ENCODE measurements around the gene PAOX.

Gene PAOX

DNA sequence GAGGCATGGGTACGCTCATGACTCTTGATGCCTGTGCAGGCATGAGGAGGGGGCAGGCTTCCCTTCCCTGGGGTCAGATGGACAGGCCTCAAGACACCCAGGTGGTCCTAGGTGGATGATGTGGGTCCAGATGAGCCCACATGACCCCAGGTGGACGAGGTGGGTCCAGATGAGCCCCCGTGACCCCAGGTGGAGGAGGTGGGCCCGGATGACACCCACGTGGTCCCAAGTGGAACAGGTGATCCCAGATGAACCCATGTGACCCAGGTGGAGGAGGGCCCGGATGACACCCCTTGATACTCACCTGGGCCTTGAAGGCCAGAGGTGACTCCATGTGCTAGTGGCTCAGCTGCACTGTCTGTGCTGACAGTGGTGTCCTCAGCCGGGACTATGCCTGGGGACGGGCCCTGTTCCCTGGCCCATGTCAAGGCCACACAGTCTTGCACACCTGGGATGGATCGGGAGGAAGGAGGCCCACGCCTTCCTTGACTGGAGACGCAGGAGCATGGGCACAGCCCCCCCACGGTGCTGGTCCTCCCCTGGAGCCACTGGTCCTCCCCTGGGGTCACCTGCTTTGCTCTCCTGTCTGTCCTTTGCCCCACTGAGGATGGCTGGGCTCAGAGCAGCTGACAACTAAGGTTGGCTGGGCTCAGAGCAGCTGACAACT lies 28.6 kb upstream of the PAOX start:
- no peak for DNase-seq

DNA sequence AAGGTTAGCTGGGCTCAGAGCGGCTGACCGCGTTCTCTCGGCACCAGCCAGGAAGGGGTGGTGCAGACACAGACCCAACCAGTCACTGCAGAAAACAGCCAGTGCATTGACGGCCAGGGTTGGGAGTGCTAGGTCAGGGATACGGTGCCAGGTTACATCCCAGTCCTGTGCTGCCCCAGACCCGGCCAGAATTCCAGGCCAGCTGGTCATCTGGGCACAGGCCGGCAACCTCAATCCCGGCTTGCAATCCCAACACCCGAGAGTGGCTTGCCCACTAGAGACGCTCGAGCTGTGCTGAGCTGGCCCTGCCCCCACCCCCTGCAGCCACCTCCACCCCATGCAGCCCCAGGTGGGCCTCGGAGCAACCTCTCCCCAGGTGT lies 28.1 kb upstream of the PAOX start:
- no peak for DNase-seq

DNA sequence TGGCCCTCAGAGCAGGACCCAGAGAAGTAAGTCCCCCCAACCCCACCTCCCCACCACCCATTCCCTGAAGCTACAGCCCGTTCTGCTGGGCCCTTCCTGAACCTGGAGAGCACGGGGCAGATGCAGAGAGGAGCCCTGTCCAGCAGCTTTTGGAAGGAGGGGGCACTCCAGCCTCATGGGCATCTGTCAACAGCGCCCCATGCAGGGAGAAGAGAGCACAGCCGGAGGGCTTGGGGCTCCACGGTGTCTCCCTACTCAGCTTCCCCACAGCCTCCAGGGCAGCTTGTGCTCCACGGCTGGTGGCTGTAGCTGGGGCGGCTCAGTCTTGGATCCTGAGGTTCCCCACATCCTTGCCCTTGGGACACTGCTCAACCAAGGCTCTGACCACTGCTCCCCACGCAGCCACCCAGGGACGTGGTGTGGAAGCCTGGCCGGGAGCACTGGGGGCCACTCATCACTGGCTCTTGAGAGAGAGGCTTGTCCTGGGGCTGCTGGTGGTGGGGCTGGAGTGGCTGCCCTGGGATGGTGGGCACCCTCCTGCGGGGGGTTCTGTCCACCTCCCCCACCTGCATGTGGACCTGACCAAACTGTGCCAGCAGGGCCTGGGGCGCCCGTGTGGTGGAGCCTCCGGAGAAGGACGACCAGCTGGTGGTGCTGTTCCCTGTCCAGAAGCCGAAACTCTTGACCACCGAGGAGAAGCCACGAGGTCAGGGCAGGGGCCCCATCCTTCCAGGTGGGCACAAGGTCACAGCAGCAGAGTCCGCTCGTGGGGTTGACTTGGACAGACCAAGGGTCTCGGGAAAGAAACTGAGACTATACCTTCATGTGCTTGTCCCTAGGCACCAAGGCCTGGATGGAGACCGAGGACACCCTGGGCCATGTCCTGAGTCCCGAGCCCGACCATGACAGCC lies 27.4 kb upstream of the PAOX start:
- DNase-seq: no peak

DNA sequence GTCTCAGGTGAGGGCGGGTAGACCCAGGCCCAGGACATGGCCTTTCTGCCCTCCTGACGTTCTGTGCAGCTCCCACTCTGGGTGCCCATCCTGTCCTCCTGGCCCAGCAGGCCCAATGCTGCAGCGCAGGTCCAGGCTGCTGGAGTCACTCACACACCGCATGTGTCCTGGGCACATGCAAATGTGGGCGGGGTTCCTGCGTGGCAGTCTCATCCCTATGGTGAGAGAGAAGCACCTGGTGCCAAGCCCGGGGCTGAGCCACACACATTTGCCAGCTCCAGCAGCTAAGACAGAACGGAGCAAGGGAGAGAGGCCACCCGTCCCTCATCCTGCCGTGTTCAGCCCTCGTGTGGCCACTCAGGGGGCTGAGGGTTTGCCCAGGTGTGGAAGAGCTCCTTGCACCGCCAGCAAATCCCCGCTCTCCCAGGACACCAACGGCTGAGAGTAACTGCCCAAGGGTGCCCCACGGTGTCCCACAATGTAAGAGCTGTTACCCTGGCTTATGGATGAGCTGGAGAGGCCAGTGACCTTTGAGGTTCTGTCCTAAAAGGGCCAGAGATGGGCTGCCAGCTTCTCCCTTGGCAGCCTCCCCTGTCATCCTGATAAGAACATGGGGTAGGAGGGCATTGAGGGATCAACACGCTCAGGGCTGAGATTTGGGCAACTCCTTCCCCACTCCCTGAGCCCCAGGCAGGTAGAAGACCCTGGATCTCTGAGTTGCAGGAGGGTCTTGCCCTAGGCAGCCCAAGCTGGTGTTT lies 25.7 kb upstream of the PAOX start:
- DNase-seq: no peak

DNA sequence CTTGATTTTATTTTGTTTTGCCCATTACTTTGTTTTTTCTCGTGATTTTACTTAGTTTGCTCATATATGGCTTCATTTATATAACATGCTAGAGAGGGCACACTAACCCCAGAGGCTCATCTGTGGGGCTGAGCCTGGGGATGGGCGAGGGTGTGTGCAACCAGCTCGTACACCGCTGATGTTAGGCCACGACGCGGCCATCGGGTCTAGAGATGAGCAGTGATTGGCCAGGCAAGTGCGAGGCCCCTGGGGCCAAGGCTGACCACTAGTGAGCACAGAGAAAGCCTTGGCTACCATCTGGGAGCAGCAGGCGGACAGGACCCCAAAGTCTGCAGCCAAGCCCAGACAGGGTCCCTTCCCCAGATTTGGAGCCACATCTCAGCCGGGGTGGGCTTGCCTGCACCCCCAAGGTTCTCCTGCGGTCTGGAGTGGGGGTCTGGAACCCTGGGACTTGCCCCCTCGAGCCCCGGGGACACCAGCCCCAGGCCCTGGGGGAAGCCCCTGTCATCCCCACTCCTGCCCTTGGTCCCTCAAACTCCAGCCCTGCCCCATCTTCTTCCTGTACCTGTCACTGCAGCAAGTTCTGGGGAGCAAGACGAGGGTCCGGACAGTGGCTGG lies 25.0 kb upstream of the PAOX start:
- DNase-seq: no peak

DNA sequence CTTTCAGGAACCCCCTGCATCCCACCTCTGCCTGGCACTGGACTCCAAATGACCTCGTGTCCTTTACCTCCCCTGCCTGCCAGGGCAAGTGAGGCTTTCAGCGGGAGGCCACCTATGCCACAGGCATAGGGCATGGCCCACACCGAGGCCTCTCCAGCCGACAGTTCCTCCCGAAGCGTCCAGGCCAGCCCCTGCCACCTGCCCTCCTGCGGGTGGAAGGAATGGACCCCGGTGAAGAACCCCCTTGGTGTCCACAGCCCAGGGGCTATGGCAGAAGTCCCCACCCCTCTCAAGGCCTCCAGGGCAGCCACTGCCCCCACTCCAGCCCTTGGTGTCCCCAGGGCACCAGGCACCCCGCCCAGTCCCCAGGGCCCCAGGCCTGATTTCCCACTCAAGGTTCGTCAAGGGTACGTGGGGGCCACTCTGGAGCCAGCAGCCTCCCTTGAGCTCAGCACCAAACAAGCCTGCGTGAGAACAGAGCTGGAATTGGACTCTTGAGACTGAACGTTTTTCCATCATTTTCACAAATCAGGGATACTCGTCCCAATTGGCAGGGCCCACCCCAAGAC lies 24.3 kb upstream of the PAOX start:
- no peak for DNase-seq

DNA sequence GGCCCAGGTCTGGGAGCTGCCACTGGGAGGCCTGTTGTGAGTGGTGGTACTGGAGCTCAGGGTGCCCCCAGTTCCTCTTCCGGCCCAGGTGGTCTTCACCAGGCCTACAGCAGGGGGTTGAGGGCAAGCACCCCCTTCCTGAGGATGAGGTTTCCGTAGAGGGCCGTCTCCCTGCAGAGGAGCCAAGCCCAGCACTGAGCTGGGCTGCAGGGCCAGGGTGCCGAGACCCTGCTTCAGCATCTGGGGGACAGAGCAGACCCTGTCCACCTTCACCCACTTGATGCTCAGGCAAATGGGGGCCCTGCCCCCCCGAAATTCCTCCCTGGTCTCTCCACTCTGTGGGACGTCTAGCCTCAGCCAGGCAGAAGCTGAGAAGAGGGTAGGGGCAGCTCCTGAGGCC lies 23.8 kb upstream of the PAOX start:
- DNase-seq: no peak

DNA sequence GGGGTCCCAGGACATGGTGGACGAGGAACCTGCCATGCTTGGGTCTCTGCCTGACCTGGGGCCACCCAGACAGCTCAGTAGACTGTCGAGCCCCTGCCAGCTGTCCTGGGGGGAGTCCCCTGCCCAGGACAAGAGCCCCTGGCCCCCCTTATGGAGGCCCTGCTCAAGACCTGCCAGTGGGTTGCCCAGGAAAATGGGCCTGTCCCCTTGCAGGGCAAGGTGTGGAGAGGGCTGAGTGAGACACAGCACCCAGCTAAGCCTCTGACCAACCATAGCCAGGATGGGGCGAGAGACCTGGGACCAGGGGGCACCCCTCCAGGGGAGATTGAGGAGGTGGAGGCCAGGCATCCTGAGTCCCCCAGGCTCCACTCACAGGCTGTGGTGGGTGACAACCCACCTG lies 23.1 kb upstream of the PAOX start:
- DNase-seq: no peak

DNA sequence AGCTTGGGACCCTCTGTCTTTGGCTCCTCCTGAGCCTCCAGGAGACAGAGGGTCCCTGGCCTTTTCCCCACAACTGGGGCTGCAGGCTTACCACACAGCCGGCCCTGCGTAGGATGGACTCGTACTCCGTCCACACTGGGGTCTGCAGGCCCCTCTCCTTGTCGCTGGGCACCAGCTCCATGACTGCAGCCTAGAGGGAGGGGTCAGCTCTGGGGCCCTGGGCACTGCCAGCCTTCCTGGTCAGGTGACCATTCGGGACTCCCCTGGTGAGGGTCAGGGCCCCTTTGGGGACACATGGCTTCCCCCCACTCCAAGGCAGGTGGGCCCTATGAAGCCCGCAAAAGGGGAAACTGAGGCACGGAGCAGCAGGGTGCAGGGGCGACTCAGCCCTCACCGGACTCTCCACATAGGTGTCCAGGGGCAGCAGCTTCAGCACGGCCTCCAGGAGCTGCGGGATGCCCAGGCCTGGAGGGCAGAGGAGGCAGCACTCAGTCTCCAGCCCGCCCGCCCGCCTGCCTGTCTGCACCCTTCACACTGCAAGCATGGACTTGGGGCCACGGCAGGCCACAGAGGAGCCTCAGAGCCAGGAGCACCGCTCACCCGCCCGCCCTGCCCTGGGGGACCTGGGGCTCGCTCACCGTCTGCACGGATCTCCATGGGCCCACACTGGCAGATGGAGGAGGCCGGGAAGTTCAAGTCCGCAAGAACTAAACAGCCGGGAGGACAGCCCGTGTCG lies 22.3 kb upstream of the PAOX start:
- DNase-seq: no peak

DNA sequence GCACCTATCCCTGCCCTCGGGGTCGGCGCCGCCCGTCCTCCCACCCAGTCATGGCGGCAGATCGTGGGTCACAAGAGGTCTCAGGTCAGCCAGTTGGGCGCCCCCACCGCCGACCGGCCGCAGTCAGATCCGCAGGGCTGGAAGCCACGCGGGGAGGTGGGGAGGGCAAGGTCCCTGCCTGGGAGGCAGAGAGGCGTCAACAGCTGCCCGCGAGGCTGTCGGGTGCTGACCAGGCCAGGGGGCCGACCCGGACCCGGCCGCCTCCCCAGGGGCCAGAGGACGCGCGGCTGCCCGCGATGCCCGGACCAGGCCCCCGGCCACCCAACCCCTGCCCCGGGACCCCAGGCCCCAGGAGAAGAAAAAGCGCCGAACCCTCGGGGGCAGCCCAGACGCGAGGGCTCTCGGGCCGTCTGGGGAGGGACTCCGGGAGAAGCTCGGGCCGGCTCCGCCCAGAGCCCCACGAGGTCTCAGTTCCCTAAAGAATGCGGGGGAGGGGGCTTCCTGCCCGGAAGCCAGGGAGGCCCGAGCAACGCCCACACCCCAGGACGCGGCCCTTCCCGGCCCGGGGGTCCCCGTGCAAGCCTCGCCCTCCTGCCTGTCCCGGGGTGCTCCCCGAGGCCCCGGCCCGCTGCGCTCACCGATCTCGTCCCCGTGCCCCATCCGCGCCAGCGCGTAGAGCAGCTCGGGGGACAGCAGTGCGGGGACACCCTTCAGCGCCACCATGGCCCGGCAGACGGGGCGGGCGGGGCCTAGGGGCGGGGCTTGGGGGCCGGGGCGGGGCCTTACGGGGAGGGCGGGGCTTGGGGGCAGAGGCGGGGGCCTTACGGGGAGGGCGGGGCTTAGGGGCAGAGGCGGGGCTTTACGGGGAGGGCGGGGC lies 21.5 kb upstream of the PAOX start, which contains the start of gene FUOM:
TSS of gene FUOM (minus strand) at position 735 of the 877 bp plus-strand sequence. CDS start at position 723, 12 bp downstream.
- DNase-seq: peak; percentile 90

DNA sequence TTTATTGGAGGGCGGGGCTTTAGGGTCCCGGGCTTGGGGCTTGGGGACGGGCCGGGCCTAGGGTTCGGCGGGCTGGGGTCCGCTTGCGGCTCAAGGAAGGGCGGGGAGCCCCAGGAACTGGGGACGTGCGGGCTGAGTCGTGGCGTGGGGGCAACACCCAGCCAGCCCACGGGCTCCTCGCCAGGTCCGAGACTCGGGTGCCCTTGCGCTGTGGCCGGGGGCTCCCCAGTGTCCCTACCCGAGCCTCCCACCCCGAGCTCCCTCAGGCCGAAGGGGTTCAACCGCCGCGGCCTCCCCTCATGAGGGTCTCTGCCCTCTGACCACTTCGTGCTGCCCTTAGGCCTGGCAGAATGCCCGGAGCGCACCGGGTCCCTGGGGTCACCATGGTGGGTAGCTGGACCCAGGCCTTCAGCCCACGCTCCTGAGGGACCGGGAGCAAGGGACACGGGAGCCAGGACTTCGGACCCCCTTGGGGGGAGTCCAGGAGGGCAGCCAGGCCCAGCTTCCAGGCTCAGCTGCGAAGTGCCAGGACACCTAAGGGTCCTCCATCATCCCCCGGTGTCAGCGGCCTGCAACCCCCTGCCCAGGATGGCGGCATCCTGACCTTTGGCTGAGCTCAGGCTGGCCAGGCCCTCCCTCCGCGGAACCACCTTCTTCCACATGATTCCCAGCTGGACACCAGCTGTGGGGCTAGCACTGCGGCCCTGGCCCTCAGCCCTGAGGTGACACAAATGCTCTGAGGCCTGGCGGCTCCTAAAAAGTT lies 20.7 kb upstream of the PAOX start:
- DNase-seq: no peak

DNA sequence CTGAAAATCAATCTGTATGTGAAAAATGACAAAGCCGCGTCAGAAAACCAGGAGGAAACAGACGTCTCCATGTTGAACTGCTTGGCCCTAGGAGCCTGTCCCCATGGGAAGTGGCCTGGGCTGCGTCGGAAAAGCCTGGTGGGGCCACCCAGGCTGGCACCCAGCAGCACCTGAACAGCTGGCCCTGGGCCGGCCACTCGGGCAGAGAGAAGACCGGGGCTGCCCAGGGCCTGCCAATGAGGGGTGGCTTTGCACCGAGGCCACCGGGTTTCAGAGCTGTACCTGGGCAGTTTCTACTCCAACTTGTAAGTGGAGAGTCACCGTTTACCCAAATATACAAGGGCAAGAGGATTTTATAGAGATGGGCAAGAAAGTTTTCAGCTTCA lies 20.1 kb upstream of the PAOX start:
- no peak for DNase-seq

DNA sequence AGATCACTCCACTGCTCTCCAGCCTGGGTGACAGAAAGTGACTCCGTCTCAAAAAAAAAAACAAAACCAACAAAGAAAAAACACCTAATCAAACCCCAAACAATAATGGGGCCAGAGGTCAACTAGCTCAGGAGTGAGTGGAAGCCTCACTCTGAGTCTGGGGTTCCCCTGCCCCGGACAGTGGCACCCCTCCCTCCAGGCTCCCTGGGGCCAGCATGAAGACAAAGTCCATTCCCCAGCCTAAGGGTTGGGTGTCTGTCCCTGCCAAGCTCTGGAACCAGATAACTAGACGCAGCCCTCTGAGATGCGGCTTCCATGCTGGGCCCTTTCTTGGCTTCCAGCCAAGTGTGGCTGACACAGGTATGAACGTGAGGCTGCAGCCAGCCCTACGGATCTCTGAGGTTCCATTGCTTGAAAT lies 19.5 kb upstream of the PAOX start:
- no peak for DNase-seq

DNA sequence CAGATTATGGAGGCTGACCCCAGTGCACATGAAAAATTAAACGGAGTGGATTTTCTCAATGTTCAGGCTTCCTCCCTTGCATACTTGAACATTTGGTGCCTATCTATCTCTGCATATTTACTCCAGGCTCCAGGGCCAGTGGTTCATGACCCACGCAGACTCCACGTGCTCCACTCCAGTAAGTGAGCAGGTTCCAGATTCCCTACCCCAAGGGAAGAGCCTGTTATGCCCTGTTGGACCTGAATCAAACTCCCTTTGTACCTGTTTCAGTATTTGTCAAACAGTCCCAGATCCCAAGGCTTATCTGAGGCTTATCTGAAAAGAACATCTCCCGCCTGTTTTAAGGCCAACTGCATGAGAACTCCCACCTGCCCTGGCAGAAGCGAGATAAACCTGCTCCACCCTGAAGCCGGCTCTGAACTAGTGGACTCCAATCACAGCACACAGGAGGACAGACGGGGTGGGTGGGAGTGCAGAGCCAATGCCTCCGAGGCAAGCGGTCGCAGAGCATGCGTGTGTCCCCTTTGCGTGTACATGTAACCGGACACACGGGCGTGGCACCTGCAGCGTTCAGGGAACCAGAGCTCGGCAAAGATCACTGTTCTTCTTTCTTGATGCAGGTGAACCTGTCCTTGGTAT lies 19.0 kb upstream of the PAOX start:
- no peak for DNase-seq

DNA sequence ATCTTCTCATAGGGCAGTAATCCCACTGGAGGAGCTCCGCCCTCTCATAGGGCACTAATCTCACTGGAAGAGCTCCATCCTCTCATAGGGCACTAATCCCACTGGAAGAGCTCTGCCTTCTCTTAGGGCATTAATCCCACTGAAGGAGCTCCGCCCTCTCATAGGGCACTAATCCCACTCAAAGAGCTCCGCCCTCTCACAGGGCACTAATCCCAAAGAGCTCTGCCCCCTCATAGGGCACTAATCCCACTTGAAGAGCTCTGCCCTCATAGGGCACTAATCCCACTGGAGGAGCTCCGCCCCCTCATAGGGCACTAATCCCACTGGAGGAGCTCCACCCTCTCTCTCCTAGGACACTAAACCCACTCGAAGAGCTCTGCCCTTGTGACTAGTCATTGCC lies 17.8 kb upstream of the PAOX start:
- DNase-seq: no peak

DNA sequence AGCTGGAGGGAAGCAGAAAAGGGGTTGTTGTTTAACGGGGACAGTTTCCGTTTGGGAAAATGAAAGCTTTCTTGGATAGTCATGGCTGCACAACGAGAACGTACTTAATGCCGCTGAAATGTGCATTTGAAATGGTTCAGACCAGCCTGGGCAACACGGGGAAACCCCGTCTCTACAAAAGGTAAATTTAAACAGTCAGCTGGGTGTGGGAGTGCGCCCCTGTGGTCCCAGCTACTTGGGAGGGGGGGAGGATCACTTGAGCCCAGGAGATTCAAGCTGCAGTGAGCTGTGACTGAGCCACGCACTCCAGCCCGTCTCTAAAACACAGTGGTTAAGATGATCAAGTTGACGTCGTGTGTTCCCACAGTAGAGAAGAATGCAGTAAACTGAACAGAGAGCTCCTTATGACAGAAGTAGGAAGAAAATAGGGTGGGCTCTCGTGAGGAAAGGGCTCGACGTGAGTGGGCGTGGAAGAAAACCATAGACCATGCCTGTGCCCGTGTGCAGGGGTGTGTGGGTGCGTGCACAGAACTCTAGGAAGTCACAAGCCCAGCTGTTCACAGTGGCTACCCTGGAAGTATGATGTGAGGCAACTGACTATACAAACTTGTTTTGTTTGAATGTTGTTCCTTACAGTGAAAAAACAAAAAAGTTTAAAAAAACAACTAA lies 17.2 kb upstream of the PAOX start:
- no peak for DNase-seq

DNA sequence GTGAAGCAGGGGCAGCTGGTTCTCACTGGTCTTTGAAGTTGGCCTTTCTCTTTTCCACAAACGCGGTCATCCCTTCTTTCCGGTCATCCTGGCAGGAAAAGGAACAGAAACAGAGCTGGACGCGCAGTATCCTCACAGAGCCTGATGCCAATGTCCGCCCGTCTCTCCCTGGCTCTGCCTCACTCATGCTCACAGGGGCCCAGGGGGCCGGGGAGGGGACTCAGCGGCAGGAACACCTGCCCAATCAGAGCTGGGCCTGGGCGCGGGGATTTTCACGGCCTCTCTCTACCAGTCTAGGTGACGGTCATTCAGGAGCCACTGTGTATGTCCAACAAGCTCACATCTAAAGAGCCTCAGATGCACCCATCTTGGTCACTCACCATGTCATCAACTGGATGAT lies 16.2 kb upstream of the PAOX start:
- DNase-seq: no peak

DNA sequence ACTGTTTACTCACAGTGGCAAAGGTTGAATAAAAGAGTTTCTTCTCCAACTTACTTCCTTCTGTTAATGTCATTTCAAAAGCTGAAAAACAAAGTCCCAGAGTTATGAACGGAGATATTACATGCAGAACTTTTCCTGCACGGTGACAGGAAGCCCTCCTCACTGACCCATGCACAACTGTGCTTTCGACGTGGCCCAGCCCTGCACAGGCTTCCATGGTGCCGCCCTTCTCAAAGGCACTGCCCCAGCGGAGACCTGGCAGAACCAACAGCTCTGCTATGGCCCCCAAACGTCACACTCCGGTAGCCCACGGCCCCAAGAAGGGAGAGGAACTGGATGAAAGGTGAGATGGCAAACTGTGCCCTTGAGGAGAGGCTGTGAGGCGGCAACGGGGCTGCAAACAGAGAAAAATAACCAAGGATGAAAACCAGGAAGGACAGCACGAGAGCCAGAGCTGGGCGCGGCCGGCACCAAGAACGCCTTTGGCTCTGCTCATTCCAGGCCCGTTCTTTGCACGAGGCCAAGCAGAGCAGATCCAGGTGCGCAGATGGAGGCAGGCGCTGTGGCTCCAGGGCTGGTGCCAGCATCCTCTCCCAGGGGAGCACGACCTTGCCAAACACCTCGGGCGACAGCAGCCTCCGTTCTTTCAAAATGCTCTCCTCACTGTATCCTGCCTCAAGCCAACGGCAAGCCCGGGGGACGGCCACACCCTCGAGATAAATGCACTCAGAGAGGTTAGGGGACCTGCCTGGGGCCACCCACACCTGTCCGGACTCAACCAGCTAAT lies 14.2 kb upstream of the PAOX start:
- no peak for DNase-seq
